D721Med (cell line): ENCODE data around the gene RSU1.
A peak's percentile ranks its signal among the peaks of the same experiment; 100 is the strongest.
"Not testable (repeated sequence)": the region's sequence is repeated elsewhere in the genome, so short reads cannot be mapped to it uniquely, and the experiment has no call there.

Experiments used
- DNase-seq: peaks from one replicate; pipeline ENCODE4 v3.0.0; 2011; ENCODE audit warnings: low spot score; ENCODE audit not compliant: insufficient read length
- FAIRE-seq: peaks from 2 replicates; lab custom pipeline; 2011; peaks lifted over from hg19 to GRCh38; lab: Jason Lieb, UNC
- CTCF ChIP-seq: IDR thresholded peaks from 2 replicates; pipeline ENCODE4 v1.5.1; 2012; ENCODE audit warnings: mild to moderate bottlenecking, control low read depth; ENCODE audit not compliant: insufficient read depth; ENCODE audit errors: missing control alignments

RSU1 gene

GRCh38 chr10:16761300-16761699 is 55.9 kb downstream of the RSU1 start:
- no peak for TF ChIP-seq CTCF
- FAIRE-seq (no peak), DNase-seq (no peak)

GRCh38 chr10:16756561-16757221 is 60.5 kb downstream of the RSU1 start:
- DNase-seq (no peak), FAIRE-seq (no peak)
- no peak for TF ChIP-seq CTCF

- TF ChIP-seq CTCF: no peak
- DNase-seq (no peak), FAIRE-seq (no peak)
Observed at GRCh38 chr10:16754765-16755164, 62.5 kb downstream of the RSU1 start.

- not testable (repeated sequence) for FAIRE-seq, DNase-seq
Observed at GRCh38 chr10:16752849-16753248, 64.4 kb downstream of the RSU1 start.

GRCh38 chr10:16752099-16752498 is 65.1 kb downstream of the RSU1 start:
- peak; percentile 97 for FAIRE-seq
- TF ChIP-seq CTCF: no peak
- DNase-seq: no peak

GRCh38 chr10:16751244-16751643 is 66.0 kb downstream of the RSU1 start:
- FAIRE-seq: no peak
- no peak for DNase-seq
- no peak for TF ChIP-seq CTCF

- peak; percentile 64 for FAIRE-seq
- no peak for DNase-seq
- TF ChIP-seq CTCF: no peak
Observed at GRCh38 chr10:16750461-16750860, 66.8 kb downstream of the RSU1 start.
